NCI-H226 (cell line): ENCODE data around the gene BZW2.

Experiments used
- DNase-seq: peaks from one replicate; pipeline ENCODE4 v3.0.0-alpha.2; 2015

The BZW2 gene

GRCh38 chr7:16724344-16724743 lies 78.4 kb downstream of the BZW2 start:
- DNase-seq: no peak

GRCh38 chr7:16726189-16726588 lies 80.2 kb downstream of the BZW2 start:
- no peak for DNase-seq

- no peak for DNase-seq
These were observed 81.8 kb downstream of the BZW2 start for GRCh38 chr7:16727736-16728135.

GRCh38 chr7:16728811-16729210 lies 82.8 kb downstream of the BZW2 start:
- no peak for DNase-seq

- DNase-seq: no peak
These were observed 83.6 kb downstream of the BZW2 start for GRCh38 chr7:16729541-16729940.

GRCh38 chr7:16730937-16731336 lies 85.0 kb downstream of the BZW2 start:
- no peak for DNase-seq

- DNase-seq: no peak
These were observed 86.8 kb downstream of the BZW2 start for GRCh38 chr7:16732828-16733227.

GRCh38 chr7:16734148-16734726 lies 88.3 kb downstream of the BZW2 start:
- DNase-seq: peak; percentile 68

- DNase-seq: no peak
These were observed 89.0 kb downstream of the BZW2 start for GRCh38 chr7:16735020-16735419.

- no peak for DNase-seq
These were observed 92.2 kb downstream of the BZW2 start for GRCh38 chr7:16738011-16738688.

- peak; percentile 100 for DNase-seq
These were observed 94.1 kb downstream of the BZW2 start for GRCh38 chr7:16739863-16740622.

GRCh38 chr7:16740623-16740953 lies 94.6 kb downstream of the BZW2 start:
- no peak for DNase-seq

GRCh38 chr7:16740996-16741395 lies 95.0 kb downstream of the BZW2 start:
- no peak for DNase-seq

- peak; percentile 72 for DNase-seq
These were observed 95.7 kb downstream of the BZW2 start for GRCh38 chr7:16741676-16742075.

GRCh38 chr7:16742547-16742946 lies 96.6 kb downstream of the BZW2 start:
- no peak for DNase-seq

GRCh38 chr7:16743236-16743635 lies 97.3 kb downstream of the BZW2 start:
- DNase-seq: no peak

GRCh38 chr7:16744518-16745250 lies 98.7 kb downstream of the BZW2 start:
- DNase-seq: no peak

- DNase-seq: no peak
These were observed 99.7 kb downstream of the BZW2 start for GRCh38 chr7:16745645-16746044.

- no peak for DNase-seq
These were observed 101.1 kb downstream of the BZW2 start for GRCh38 chr7:16747102-16747501.

- DNase-seq: peak; percentile 94
These were observed 107.3 kb downstream of the BZW2 start, which contains the start of gene TSPAN13 for GRCh38 chr7:16753102-16753931. Gene TSPAN13 (plus strand): TSS chr7:16753755. CDS start chr7:16753968, 213 bp downstream.

GRCh38 chr7:16753932-16754855 lies 108.2 kb downstream of the BZW2 start:
- DNase-seq: no peak
